Measurements from ENCODE around the gene GABRG3. TPM values are rescaled to one million over a fixed set of nuclear protein-coding genes. Genes with fewer than 3 reads are reported as not detected.

GABRG3 gene
- total RNA-seq, 1 donor from 2014 or later, result not detected

GRCh38 chr15:27256446-27256845, 285.5 kb downstream of the GABRG3 start:
- no peak for DNase-seq (ENCODE audit: missing footprints)
- intact Hi-C loops (cut with DNase I), result no loop called here
- no peak for ATAC-seq

- no peak for ATAC-seq
- intact Hi-C loops (cut with DNase I), result no loop called here
- no peak for DNase-seq (ENCODE audit: missing footprints)
These were observed 287.3 kb downstream of the GABRG3 start for GRCh38 chr15:27258287-27258686.

- no peak for ATAC-seq
- DNase-seq (ENCODE audit: missing footprints), result no peak
- intact Hi-C loops (cut with DNase I), result no loop called here
These were observed 289.5 kb downstream of the GABRG3 start for GRCh38 chr15:27260523-27260922.

DNA sequence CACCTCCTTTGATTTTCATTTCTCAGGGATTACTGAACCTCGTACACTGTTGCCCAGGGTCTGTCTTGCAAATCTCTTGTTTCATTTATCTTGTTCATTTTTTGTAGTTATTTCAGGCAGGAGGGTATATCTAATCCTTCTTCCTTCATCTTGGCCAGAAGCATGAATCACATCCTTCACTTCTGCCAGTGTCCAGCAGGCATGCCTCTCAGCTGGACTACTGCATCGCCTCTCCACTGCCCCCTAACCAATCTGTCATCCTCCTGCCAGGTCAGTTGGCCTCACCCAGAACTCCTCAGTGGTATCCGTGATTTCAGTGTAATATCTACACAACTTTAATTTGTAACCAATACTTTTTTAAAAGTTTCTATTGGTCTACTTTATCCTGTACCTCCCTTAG, 297.9 kb downstream of the GABRG3 start:
- intact Hi-C loops (cut with DNase I), result no loop called here
- ATAC-seq, result no peak
- DNase-seq (ENCODE audit: missing footprints), result no peak

DNA sequence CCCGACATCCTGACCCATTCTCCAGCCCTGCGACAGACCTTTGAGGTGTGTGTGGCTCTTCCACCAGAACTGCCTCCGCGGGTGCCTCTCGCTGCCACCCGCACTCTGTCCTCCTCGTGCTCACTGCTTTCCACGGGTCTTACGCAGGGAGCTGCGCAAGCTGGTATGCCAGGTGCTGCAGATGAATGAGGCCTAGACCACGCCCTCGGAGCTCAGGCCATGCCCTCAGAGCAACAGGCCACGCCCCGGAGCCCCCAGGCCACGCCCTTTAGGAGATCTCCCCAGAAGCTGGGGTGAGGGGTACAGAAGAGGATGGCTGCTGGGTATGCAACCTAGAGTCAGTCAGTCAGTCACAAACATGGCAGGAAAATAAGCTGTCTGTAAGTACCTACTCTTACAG, 300.3 kb downstream of the GABRG3 start:
- DNase-seq (ENCODE audit: missing footprints) (no peak), ATAC-seq (no peak)

GRCh38 chr15:27272427-27272826, 301.4 kb downstream of the GABRG3 start:
- ATAC-seq, result no peak
- no peak for DNase-seq (ENCODE audit: missing footprints)
- intact Hi-C loops (cut with DNase I), result no loop called here

More for the DNA sequence above, 300.3 kb downstream of the GABRG3 start:
- intact Hi-C loops (cut with DNase I), result no loop called here

DNA sequence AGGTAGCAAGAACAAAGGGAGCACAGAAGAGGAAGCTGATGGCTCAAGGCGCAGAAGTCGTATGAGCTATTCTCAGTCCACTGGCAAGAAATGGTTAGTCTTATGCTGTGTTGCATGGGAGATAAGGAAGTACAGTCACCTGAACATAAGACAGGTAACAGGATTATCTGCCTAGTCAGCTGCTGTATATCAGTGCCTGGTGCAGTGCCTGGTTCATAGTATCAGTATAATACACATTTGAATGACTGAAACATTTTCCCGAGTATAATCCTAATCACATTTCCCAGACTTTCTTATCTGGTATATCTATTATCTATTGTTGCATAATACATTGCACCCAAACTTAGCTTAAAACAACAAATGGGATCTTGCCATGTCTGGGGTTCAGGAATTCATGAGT, 302.5 kb downstream of the GABRG3 start:
- no peak for ATAC-seq
- no peak for DNase-seq (ENCODE audit: missing footprints)
- intact Hi-C loops (cut with DNase I), result no loop called here

DNA sequence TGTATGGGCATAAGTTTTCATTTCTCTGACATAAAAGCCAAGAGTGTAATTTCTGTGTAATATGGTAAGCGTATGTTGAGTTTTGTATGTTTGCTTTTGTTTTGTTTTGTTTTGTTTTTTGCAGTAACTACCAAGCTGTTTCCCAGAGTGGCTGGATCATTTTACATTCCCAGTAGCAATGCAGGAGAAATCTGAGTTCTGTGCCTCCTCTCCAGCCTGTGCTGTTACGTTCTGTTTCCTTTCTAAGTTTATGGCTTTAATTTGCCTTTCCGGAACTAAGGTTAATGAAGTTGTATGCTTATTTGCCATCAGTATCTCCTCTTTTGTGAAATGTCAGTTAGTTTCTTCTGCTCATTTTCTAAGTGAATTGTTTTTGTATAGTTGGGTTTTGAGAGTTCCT, 307.8 kb downstream of the GABRG3 start:
- ATAC-seq (no peak), DNase-seq (ENCODE audit: missing footprints) (no peak)
- intact Hi-C loops (cut with DNase I), result no loop called here

DNA sequence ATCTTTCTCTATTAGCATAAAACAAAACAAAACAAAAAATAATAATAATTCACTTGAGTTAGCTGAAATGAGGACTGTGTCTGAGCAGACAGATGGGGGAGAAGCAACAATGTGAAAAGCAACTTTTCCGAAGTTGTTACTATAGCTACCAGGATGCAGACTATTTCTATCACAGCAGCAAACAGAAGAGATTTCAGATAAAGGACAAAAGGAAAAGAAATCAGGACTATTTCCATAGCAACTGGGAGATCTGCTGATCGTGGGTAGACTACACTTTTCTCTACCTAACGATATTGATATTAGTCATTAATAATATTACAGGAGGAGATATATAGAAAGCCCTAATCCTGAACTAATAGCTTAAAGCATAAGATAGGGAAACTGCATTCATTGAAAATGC, 321.7 kb downstream of the GABRG3 start:
- ATAC-seq (no peak), DNase-seq (ENCODE audit: missing footprints) (no peak)
- intact Hi-C loops (cut with DNase I), result no loop called here

DNA sequence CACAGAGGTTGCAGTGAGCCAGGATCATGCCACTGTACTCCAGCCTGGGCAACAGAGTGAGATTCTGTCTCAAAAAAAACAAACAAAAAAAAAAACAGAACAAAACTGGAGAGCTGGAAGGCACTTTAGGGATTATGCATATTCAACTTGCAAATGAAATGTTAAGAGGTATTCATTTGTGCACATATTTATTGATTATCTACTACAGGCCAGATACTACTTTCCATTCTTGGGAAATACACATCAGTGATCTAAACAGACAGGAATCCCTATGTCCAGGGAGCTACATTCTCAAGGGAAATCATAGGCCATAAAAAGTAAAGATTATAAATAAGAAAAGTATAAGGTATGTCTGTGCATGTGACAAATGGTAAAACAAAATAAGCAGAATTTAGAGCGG, 322.6 kb downstream of the GABRG3 start:
- intact Hi-C loops (cut with DNase I), result no loop called here
- no peak for ATAC-seq
- no peak for DNase-seq (ENCODE audit: missing footprints)

- ATAC-seq (no peak), DNase-seq (ENCODE audit: missing footprints) (no peak)
- intact Hi-C loops (cut with DNase I), result no loop called here
These were observed 346.8 kb downstream of the GABRG3 start for GRCh38 chr15:27317736-27318135.

GRCh38 chr15:27323801-27324200, 352.8 kb downstream of the GABRG3 start:
- intact Hi-C loops (cut with DNase I), result no loop called here
- DNase-seq (ENCODE audit: missing footprints) (no peak), ATAC-seq (no peak)

- DNase-seq (ENCODE audit: missing footprints) (no peak), ATAC-seq (no peak)
- intact Hi-C loops (cut with DNase I), result no loop called here
These were observed 354.1 kb downstream of the GABRG3 start for GRCh38 chr15:27324886-27325615.

DNA sequence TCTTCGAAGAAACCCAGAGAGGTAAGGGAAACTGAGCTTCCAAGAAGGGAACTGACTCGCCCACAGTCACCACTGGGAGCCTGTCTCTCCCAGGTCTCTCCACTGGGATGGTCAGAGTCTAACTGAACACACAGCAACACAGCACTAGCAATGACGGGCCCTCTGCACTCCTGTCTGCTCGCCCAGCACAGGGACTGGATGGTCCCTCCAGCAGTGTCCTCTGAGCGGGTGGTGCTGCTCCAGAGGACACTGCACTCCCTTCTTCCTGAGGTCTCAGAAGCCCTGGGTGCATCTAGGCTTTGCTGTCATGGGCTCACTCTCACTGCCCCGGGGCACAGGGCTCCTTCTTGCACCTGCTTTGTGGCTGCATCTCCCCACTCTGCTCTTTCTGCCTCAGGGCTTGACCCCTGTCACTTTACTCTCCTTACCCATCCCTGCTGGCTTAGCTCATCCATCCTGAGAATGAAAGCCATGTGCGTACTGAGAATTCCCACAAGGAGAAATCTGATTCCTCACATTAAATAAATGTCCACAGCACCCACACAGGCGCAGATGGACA, 356.6 kb downstream of the GABRG3 start:
- intact Hi-C loops (cut with DNase I), result no loop called here
- ATAC-seq, result no peak
- no peak for DNase-seq (ENCODE audit: missing footprints)

GRCh38 chr15:27328186-27328585, 357.2 kb downstream of the GABRG3 start:
- intact Hi-C loops (cut with DNase I), result no loop called here
- no peak for ATAC-seq
- no peak for DNase-seq (ENCODE audit: missing footprints)

DNA sequence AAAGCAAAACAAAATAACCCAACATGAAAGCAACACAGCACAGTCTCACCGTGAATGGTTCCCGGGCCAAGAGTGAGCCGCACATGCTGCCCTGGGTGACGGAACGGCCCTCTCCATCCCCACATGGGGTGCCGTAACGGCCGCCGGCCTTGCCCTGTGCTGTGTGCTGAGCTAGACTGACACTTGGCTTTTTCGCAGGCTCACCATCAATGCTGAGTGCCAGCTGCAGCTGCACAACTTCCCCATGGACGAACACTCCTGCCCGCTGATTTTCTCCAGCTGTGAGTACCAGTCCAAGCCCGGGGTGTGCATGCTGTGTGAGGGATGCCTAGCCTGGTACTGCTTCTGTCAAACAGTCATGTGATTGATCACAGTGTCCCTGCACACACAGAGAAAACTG, 357.6 kb downstream of the GABRG3 start:
- ATAC-seq (no peak), DNase-seq (ENCODE audit: missing footprints) (no peak)
- intact Hi-C loops (cut with DNase I), result no loop called here

GRCh38 chr15:27330326-27330725, 359.3 kb downstream of the GABRG3 start:
- intact Hi-C loops (cut with DNase I), result no loop called here
- no peak for ATAC-seq

GRCh38 chr15:27336676-27337075, 365.7 kb downstream of the GABRG3 start:
- intact Hi-C loops (cut with DNase I), result no loop called here
- ATAC-seq (no peak), DNase-seq (ENCODE audit: missing footprints) (no peak)

More at GRCh38 chr15:27330326-27330725, 359.3 kb downstream of the GABRG3 start:
- no peak for DNase-seq (ENCODE audit: missing footprints)

DNA sequence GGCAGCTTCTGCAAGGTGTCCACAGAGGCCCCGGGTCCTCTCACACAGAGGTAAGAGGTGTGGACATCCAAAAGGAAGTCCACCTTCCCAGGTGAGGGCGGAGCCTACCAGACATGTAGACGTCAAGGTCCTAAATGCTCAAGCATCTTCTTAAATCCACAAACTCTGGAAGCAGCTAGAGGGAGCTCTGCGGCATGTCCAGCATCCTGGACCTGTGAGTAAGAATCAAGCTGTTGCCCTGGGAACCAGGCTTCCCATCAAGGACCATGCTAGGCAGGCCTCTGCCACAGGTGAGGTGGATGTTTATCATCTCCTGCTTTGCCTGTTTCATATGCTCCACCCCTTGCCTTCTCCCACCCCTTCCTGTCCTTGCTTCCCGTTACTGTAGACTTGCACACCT, 368.2 kb downstream of the GABRG3 start:
- ATAC-seq (no peak), DNase-seq (ENCODE audit: missing footprints) (no peak)
- intact Hi-C loops (cut with DNase I), result no loop called here

- intact Hi-C loops (cut with DNase I), result no loop called here
- DNase-seq (ENCODE audit: missing footprints), result no peak
- no peak for ATAC-seq
These were observed 370.9 kb downstream of the GABRG3 start for GRCh38 chr15:27341780-27342343.

- no peak for ATAC-seq
- no peak for DNase-seq (ENCODE audit: missing footprints)
- intact Hi-C loops (cut with DNase I), result no loop called here
These were observed 372.0 kb downstream of the GABRG3 start for GRCh38 chr15:27342991-27343390.

Measured in Right ventricle myocardium inferior (tissue), 1 donor.